ENCODE data around the gene FIBP.
A peak's percentile ranks its signal among the peaks of the same experiment; 100 is the strongest.

FIBP gene

DNA sequence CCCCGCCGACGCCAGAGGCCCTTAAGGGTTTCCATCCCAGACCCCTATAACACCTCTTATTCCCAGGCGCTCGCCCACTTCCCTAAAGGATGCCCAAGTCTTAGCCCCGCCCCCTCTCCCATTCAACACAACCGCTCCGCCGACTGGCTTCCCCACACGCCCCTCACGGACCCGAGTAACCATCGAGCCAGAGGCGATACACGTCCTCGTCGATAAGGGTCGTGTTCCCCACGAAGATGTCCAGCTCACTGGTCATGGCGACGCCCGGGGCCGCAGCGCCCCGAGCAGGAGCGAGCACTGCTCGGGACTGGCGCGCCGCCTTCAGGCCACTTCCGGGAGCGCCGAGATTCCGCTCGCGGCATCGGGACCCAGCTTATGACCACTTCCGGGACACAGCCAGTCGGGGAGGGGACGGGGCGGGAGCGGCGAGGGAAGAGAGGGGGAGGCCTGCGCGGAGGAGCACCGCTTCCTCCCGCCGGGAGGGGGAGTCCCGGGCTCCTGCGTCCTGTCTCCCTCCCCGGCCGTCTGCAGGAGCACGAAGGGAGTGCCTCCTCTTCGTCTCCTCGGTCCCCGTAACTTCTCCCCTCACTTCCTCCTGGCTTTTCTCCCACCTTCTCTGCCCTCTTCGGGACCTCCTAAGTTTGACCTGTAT lies at the start of gene FIBP:
Gene FIBP (minus strand): TSS at position 309 of the 652 bp plus-strand sequence. CDS start 53 bp downstream, at position 256.
- peak; percentile 89 for DNase-seq

DNA sequence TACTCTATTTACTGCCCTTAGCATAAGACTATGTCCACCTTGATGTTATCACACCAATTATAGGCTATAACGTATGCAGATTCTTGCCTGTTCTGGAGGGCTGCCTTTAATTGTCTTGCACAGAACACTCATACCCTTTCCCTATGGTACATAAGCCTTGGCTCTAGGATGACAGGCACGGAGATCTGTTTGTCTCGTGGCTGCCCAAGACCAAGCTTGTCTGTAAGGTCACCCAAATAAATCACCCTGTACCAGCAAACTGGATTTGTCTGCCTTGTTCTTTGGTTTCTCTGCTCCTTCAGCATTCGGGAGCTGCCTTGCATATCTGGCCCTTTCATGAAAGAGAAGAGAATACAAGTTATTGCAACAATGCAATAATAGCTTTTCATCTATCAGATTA lies 49.5 kb upstream of the FIBP start:
- no peak for DNase-seq

DNA sequence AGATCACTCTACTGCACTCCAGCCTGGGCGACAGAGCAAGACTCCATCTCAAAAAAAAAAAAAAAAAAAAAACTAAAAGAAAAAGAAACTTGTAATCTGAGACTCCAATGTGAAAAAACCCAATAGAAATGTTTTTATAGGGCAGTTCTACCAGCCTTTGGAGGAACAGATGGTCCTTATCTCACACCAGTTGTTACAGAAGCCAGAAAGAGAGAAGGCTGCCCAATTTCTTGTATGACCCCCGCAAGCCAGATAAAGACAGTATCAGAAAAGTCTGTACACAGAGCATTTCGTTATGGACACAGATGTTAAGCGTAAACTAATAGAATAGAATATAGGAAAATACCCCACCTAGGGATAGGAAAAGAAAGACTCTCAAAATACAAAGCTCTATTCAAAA lies 45.7 kb upstream of the FIBP start:
- no peak for DNase-seq

DNA sequence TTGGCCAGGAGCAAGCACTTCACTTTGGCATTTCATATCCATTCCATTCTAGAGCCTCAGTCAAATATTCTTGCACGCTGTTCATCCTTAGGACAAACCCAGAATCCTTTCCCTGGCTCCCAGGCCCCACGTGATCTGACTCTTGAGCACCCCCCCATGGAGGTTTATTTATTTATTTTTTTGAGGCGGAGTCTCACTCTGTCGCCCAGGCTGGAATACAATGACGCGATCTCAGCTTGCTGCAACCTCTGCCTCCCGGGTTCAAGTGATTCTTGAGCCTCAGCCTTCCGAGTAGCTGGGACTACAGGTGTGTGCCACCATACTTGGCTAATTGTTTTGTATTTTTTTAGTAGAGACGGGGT lies 44.3 kb upstream of the FIBP start:
- DNase-seq: no peak

DNA sequence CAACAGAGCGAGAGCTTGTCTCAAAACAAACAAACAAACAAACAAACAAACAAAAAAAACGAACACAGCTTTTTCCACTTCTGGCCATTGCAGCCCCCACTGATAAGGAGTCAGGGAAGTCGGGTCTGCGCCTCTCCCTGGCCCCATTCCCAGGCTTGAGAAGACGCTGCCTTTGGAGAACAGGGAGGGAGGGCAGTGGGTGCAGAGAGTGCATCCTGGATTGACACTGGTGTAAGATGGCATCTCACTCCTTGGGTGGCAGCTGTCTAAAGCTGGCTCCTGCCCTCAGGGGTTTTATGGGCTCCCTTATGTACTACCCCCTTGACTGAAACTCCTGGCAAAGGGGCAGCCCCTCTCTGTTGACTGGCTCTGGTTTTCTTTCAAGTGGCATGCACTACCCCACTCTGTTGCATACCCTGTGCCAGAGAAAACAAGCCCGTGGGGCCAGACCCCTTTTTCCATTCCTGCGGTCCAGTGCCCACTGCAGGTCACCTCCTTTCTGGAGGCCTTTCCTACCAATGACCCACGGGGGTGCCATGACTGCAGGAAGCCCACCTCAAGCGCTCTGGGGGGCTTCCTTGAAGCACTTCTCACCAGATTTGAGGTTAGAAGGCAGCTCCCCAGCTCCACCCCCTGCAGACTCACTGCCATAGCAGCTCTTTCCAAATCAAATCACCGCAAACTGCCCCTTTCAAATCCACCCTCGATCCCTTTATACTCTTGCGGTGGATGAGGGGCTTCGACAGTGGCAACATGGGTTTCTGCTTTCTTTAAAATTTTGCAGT lies 43.7 kb upstream of the FIBP start:
- no peak for DNase-seq

DNA sequence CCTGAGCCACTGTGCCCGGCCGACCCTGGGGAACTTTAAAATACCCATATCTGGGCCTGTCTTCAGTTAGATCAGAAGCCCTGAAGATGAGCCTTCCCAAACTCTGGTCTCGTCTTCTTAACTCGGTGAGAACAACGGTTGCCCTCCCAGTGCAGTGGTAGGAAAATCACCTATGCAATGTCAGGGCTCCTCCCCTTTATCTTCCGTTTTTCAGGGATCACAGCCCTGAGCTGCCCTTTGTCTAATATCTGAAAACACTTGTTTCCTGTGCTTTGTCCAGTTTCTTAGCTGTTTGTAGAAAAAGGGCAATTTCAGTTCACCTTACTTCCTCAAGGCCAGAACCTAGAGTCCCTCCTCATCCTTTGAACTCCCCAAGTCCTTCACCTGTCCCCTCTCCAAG lies 40.4 kb upstream of the FIBP start:
- DNase-seq: no peak

DNA sequence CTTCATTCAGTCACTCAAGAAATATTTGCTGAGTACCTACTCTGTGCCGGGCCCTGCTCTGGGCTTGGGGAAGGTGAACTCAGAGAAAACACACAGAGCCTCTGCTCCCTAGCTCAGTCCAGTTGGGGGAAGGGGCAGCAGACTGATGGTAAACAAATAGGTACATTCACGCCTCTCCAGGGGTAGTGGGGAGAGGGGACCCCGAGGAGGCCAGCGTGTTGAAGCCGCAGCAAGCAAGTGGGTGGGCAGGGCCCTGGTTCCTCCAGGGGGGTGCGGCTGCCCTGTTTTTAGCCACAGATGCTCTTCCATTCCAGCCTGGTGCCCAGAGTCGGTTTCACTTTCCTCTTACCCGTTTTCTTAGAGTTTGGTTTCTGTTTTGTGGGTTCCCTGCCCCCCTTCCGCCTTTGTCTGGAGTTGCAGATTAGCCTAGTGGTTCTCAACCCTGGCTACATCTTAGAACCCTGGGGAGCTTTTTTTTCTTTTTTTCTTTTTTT lies 39.7 kb upstream of the FIBP start:
- peak; percentile 64 for DNase-seq

DNA sequence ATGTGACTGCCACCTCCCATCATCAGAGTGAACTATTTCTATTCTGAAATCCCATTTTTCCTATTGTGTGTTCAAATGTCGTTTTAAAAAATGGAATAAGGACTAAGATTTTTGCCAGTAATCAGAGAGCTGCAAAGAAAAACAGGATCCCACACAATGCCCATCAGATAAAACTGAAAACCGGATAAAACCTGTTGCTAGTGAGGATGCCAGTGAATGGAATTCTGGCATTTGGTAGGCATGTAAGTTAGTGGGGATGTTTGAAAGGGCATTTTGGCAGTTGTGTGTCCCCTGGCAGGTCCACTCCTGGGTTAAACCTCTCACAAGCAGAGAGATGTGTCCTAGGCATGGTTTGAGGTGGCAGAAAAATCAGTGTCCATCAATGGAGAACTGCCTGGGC lies 37.1 kb upstream of the FIBP start:
- no peak for DNase-seq

DNA sequence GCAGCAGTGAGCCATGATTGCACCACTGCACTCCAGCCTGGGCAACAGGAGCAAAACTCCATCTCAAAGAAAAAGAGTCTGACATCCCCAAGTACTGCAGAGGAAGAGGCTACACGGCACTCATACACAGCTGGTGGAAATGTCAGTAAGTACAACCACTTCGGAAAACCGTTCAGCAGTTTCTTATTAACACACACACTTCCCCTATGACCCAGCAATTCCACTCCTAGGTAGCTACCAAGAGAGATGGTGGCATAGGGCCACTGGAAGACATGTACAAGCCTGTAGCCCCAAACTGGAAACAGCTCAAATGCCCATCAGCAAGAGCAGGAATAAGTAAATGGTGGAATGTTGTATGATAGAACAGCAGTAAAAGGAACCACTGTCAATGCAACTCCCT lies 34.3 kb upstream of the FIBP start:
- no peak for DNase-seq

DNA sequence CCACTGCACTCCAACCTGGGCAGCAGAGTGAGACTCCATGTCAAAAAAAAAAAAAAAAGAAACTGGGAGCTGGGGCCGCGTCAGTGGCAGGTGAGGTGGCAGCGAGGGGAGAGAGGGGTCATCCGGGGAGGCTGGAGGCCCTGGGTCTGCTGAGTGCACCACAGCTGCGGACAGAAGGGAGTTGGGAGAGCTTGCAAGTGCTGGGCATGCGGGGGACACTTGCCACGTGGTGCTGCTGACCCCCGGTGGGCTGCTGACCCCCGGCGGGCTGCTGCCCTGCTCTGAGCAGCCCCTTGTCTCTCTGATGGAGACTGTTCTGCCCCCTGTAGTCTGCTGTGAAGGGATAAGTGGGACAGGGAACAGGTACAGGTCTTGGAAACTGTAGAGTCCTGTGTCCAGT lies 33.6 kb upstream of the FIBP start:
- no peak for DNase-seq

DNA sequence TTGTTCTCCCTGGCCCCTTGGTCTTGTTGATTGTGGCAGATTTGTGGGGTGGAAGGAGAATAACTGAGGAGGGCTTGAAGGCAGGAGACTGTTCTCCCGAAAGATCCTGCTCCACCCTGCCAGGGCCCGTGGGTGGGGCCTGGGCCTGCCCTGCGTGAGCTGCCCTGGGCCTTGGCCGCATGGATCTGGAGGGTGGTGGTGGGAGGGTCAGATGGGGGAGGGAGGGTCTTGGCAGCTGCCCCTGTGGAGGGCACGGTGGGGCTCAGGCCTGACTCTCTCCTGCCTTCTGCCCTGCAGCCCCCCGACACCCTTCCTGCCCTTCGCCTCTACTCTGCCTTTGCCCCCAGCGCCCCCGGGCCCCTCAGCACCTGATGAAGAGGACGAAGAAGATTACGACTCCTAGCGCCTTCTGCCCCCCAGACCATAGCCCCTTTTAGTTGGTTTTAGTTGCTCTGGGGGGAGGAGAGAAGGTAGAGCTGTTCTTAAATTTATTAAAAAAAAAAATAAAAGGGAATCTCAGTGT lies 32.8 kb upstream of the FIBP start:
- DNase-seq: no peak

DNA sequence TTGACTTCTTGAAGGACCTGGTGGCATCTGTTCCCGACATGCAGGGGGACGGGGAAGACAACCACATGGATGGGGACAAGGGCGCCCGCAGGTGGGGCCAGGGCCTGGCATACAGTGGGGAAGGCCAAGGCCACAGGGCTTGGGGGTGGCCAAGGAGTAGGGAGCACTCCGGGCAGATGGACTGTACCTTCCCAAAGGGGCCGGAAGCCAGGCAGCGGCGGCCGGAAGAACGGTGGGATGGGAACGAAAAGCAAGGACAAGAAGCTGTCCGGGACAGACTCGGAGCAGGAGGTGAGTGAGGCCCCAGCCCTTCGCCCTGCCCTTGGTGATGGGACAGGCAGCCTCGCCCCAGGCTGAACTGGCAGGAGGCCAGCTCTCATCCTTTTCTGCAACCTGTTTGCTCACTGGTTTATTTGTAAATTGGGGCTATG lies 32.1 kb upstream of the FIBP start:
- DNase-seq: no peak

DNA sequence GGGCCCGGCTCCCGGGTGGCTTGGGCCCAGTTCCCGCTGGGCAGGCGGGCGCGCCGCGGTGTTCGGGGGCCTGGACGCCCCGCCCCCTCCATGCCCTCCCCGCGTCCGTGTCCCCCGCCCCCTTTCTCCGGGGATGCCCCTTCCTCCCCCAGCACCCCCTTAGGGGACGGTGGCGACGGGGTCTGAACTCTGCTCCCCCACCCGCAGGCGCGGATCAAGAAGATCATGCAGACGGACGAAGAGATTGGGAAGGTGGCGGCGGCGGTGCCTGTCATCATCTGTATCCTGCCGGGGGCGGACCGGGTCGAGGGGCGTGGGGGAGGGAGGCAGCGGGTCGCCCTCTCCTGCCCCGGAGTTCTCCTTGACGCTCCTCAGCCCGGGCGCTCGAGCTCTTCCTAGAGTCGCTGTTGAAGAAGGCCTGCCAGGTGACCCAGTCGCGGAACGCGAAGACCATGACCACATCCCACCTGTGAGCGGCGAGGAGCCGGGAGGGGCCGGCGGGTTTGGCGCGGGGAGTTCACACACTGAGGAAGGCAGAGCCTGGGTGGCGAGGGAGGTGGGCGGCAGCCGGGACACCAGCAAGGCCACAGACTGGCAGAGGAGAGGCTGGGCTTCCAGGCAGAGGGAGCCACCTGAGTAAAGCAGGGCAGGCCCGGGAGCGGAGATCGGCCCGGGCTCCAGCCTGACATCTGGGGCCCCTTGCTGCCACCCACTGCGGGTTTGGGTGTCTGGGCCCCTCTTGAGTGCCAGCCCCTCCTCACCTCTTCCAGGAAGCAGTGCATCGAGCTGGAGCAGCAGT lies 31.5 kb upstream of the FIBP start:
- peak; percentile 50 for DNase-seq

DNA sequence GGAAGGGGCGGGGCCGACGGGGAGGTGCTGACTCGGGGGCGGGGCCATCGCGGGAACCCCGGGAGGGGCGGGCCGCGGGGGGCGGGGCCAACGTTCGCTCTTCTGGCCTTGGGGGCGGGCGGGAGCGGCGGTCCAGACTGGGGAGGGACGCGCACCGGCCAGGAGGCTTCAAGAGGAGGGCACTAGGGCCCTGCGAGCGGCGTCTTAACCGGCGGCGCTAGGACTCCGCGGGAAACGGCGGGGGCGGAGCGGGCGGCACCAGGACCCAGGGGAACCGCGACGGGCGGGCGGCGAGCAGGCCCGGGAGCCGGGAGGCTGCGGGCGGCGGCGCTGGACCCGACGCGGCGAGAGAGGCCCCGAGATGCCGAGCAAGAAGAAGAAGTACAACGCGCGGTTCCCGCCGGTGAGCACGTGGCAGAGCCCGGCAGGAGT lies 30.9 kb upstream of the FIBP start, which contains the start of gene DRAP1:
Gene DRAP1 (plus strand): TSS at position 286 of the 432 bp plus-strand sequence. CDS start 76 bp downstream, at position 362.
- peak; percentile 99 for DNase-seq

DNA sequence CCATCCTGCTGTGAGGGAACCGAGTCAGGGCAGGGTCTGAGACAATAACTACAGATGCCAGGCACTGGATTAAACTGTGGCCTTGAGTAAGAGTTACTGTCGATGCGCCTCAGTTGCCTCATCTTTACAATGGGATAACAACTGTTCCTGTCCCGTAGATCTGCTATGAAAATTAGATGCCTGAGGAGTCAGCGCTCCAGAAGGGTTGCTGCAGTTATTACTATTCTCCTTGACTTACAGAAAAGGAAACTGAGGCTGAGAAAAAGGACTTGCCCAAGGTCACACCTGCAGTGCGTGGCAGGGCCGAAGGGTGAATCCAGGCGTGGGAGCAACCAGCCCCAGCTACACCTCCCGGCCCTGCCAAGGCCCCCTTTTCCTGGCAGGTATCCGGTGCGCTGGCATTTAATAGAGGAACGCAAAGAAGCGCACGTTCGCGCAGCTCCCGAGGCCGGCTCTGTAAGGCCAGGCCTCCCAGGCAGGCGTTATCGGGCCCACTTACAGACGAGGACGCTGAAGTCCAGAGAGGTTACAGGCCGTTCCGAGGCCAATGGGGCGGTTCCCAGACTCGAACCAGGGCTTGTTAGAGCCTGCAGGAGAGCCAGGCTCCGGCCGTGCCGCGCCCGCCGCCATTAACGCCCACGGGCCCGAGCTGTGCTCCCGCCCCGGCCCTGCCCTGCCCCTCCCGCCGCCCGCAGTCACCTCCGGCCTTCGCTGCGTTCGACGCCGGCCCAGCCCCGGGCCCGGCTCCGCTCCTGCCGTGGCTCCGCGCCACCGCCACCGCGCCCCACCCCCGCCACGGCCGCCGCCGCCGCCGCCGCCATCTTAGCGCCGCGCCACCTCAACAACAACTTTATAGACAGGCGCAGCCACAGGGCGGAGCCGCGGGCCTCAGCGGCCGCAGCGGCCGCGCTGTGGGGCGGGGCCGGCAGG lies 30.2 kb upstream of the FIBP start, which contains the start of gene C11orf68:
Gene C11orf68 (minus strand): TSS at position 852 of the 930 bp plus-strand sequence. CDS start 31 bp downstream, at position 821.
- peak; percentile 21 for DNase-seq

DNA sequence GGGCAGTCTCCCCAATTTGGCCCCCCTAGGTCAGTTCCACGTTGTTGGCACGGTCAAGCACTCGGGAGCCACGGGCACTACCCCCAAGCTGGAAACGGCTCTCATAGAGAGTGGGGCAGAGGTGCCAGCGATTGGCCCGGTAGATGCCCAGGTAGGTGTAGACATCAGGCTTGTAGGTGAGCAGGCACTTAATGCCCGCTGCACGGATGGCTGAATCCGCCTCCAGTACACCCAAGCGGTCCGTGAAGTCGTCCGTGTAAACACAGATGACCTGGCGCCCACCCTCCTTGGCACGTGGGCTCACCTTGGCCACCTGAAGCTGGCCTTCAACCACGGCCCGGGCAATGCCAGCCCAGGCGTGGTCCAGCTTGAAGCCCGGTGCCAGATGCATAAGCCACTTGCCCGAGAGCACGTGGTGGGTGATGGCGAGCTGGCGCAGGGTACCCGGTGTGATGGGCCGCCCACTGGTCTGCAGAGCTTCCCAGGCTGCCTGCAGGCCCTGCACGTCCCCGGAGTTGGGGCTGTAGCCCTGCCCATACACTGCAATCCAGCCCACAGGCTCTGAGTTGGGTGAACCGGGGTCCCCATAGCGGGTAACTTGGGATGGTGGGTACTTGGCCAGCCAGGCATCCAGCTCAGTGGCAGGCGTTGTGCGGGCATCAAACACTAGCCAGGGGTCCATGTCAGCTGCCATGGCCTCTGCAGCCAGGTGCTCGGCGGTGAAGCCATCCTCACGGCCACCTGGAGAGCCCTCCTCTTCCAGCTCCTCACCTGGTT lies 29.4 kb upstream of the FIBP start:
- DNase-seq: no peak

DNA sequence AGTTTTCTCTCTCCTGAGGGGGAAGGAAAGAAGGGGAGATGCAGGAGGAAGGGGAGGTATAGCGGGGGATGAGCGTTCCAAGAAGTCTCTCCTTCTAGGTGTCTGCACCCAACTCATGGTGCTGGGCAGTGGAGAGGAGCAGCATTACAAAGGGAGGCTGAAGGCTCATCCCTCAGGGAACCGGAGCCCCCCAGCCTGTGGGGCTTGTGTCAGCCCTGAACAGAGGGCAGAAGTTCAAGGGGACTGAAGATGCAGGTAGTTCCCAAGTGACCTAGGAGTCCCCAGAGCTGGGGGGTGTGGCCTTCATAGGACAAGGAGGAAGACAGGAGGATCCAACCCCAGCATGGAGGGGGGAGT lies 28.8 kb upstream of the FIBP start:
- DNase-seq: no peak

DNA sequence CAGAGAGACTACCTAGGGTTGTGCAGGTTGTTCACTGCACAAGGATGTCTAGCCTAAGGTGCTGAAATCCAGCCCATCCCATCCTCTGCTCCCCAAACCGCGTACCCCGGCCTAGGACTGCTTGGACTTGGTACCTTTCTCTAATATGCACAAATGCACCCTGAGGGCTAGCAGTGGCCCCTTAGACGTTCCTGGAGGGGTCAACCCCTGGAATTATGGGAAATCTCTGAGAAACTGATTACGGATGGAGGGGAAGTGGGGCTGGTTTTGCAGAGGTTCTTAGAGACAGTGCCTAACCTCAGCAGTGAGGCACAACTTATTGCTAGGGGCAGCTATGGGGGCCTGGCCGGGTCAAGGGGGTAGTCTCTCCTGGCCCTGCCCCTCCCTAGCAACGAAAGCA lies 28.1 kb upstream of the FIBP start:
- DNase-seq: no peak

DNA sequence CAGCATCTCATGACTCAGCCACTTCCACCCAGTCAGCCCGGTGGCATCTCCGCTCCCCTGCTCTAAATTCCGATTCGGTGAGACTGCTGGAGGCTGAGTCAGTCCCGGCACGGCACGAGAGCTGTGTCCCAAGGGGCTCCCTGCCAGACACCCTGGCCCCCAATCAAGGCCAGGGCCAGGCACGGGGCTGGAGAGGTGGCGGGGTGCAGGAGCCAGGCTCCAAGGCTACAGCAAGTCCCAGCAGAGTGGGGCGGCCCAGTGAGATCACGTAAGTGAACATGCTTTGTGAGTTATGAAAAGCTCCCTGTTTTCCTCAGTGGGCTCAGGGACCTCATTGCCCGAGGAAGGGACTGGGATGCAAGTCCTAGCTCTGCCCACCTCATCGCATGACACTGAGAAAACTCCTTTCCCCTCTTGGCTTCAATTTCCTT lies 27.6 kb upstream of the FIBP start:
- no peak for DNase-seq

DNA sequence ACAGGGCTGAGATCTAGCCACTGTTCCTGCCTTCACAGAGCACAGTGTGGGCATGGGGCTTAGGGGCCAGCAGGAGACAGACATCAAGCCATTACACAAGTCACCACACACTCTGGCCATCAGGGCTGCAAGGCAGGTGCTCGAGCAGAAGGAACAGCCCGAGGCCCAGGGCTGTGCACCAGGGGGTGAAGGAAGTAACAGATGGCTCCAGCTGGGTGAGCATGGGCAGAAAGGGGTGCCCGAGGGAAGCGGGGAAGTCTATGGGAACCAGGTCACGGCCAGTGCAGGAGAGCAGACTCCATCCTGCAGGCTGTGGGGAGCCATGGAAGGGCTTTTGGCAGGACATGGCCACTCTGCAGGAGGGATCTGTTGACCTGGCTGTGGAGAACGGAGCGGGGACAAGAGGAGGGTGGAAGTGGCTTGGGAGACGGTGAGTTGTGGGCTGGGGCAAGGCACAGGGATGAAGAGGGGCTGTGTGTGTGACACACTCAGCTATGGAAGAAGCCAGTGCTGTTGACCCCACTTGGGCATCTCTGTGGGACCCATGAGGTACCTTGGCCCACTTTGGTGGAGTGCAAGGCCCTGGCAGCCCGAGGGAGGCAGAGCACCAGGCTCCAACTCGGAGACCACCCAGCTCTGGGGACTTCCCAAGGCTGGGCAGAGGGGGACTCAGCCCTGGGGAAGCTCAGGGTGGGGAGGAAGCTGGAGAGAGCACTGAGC lies 27.0 kb upstream of the FIBP start:
- no peak for DNase-seq
